ENCODE results near the gene CEND1. TPM values are rescaled to one million over a fixed set of nuclear protein-coding genes. Genes with fewer than 3 reads are reported as not detected.

Gene CEND1
- total RNA-seq, 1 donor, result 1.2 TPM

- TF ChIP-seq CTCF (IDR thresholded peaks at IDR 0.05; ENCODE audit: insufficient read depth, low read length), result no peak
- DNase-seq (ENCODE audit: low read depth), result no peak
- no peak overlapping the region for H3K4me3 ChIP-seq (ENCODE audit: low read depth, low read length)
Observed at GRCh38 chr11:836274-836673, 46.4 kb upstream of the CEND1 start.

DNA sequence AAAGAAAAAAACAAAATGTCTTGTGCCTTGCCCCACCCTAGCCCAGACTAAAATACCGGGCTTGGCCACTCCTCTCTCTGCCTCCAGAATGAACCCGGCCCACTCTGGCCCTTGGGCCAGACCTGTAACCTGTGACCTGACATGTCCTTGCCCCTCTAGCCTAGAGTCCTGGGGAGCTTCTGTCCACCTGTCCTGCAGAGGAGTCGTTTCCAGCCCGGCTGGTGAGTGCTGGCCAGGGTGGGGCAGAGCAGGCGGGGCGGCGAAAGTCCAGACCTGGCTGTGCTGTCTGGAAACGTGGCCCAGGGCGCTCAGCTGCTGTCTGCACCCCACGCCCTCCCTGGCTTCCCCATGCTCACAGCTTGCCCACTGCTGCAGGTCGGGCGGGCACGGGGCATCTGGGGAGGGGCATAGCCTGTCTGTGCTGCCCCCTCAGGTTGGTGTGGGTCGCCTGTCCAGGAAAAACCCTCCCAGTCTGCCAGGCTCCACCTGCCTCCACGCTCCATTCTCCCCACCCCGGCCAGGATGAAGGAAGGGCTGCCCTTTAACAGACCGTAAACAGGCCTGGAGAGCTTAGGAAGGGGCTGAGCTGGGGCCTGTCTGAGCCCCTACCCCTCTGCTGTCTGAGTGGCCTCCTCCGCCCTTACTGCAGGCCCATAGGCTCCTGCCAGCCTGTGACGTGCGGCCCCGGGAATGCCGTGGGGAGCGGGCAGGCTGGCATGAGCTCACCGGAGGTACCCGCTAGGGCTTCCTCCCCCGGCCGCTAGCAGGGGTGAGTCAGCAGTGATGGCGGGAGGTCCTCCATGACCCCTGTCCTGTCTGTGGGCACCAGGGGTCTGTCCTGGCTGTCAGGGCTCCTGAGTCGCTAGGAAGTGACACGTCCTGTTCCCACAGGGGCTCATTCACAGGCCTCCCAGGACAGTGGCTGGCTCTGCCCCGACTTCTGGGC is 44.8 kb upstream of the CEND1 start:
- H3K4me3 ChIP-seq (ENCODE audit: low read depth, low read length), result peak overlapping the region; percentile 60
- peak; percentile 58 for DNase-seq (ENCODE audit: low read depth)
- TF ChIP-seq CTCF (IDR thresholded peaks at IDR 0.05; ENCODE audit: insufficient read depth, low read length), result no peak

GRCh38 chr11:833849-834311 is 44.0 kb upstream of the CEND1 start:
- DNase-seq (ENCODE audit: low read depth), result peak; percentile 30
- H3K4me3 ChIP-seq (ENCODE audit: low read depth, low read length), result peak overlapping the region; percentile 81
- TF ChIP-seq CTCF (IDR thresholded peaks at IDR 0.05; ENCODE audit: insufficient read depth, low read length), result no peak

GRCh38 chr11:833114-833791 is 43.4 kb upstream of the CEND1 start:
- DNase-seq (ENCODE audit: low read depth), result peak; percentile 35
- no peak for TF ChIP-seq CTCF (IDR thresholded peaks at IDR 0.05; ENCODE audit: insufficient read depth, low read length)
- H3K4me3 ChIP-seq (ENCODE audit: low read depth, low read length), result peak overlapping the region; percentile 81

DNA sequence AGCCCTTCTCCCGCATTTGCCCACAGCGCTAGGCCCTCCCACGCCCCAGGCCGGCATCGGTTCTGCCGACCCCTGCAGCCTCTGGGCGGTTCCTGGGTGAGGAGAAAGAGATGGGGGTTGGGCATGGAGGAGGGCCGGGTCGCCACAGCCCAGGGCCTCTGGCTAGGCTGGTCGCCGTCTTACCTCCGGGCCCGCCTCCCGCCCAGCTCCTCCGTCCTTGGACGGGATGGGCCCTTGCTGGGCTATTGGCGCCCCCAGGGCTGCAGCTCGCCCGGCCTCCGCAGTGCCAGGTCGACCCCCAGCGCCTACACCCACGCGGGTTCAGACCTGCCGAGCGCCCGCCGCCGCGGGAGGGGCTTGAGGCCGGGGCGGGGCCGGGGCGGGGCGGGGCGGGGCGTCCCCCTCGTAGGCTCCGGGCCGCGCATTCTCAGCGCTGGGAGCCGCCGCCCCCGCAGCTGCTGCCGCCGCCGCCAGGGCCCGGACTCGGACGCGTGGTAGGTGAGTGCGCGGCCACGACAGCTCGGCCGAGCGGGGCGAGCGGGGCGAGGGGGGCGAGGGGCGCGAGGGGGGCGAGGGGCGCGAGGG is 42.7 kb upstream of the CEND1 start, which contains the start of gene CD151:
TSS of gene CD151 (plus strand) at position 424 of the 585 bp plus-strand sequence. CDS start 3,118 bp downstream, outside the sequence.
- peak within 1 kb of the TSS; percentile 81 for H3K4me3 ChIP-seq (ENCODE audit: low read depth, low read length)
- no peak for DNase-seq (ENCODE audit: low read depth)
- no peak for TF ChIP-seq CTCF (IDR thresholded peaks at IDR 0.05; ENCODE audit: insufficient read depth, low read length)

GRCh38 chr11:831961-832528 is 42.2 kb upstream of the CEND1 start:
- DNase-seq (ENCODE audit: low read depth), result no peak
- peak overlapping the region; percentile 81 for H3K4me3 ChIP-seq (ENCODE audit: low read depth, low read length)
- TF ChIP-seq CTCF (IDR thresholded peaks at IDR 0.05; ENCODE audit: insufficient read depth, low read length), result no peak

Data from fibroblast of the aortic adventitia (primary cell).